ENCODE results near the gene ZYX. TPM values are rescaled to one million over a fixed set of nuclear protein-coding genes. Genes with fewer than 3 reads are reported as not detected.

ZYX gene
- total and polyA plus RNA-seq, 9 of the 15 experiments (the other 6 are each of a cell fraction or from before 2014, with no cell fraction given), result 1.8 to 130 (median 15.7) TPM

DNA sequence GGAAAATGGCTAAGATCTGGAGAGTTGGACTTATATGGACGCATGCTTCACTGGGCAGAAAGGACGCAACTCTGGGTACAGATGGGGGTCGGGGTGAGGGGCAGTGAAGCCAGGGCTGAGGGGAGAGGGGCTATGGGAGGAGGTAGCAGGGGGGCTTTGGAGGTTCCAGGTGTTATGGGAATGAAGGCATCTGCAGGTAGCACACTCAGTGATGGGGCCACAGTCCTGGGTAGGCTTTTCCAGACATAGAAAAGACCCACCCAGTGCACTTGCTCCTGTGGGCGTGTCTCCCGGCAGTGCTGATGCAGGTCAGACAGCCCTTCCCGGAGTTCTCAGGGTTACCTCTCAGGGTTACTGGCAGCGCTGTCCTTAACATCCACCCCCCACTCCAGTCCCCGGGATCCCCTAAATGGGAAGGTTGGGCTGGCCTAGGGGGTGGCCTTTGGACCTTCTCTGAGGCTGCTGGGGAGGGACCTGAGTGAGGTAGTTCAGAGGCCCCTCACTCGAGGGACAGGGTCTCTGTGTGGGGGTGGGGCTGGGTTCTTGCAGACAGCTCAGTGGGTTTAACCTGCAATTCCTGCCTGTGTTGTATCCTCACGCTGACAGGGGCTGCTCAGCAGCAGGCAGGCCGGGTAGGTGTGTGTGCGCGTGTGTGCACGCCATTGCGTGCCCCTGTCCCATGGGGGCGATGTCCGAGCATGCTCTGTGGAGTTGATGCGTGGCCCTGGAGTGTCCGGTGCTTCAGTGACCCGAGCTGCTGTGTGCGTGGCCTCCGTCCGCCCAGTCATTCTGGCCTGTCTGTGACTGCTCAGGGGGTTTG lies 6.2 kb downstream of the ZYX start:
- Histone ChIP-seq H3K36me3 (ENCODE audit: control insufficient read depth, insufficient read depth, low read length) (peaks cover 82% of the 10 kb centered on the region; the same call in 2 of the 3 replicates), H3K9ac (ENCODE audit: insufficient read depth in 1 of 2, low read depth in 2 of 2, low read length in 2 of 2) (peak overlapping the region in 1 of 2 experiments; percentile 22; a peak in 1 of 4 replicates), H3K79me2 (ENCODE audit: control insufficient read depth, insufficient read depth, low read length) (peaks cover 1% of the 10 kb centered on the region), H2AFZ (ENCODE audit: low read depth, low read length) (no peak overlapping the region), H3K4me3 (no peak overlapping the region), H3K27ac (ENCODE audit: extremely low read depth, low read depth, low read length) (no peak overlapping the region), H3K9me3 (replicated peaks; ENCODE audit: control insufficient read depth, insufficient read depth, low read depth, low read length) (no peaks in the 10 kb centered on the region), H3K27me3 (ENCODE audit: control insufficient read depth in 2 of 2, insufficient read depth in 2 of 2, low read length in 2 of 2) (no peaks in the 10 kb centered on the region), H3K4me2 (ENCODE audit: insufficient read depth, low read length) (no peak overlapping the region), H4K20me1 (replicated peaks; ENCODE audit: control insufficient read depth, insufficient read depth, low read length) (peaks cover 22% of the 10 kb centered on the region), H3K4me1 (replicated peaks in 1 of 2; ENCODE audit: control insufficient read depth in 2 of 2, insufficient read depth in 2 of 2, low read length in 2 of 2) (peaks cover 11 to 35% of the 10 kb centered on the region in 2 experiments; a peak in 4 of 5 replicates), H3K9me1 (ENCODE audit: control insufficient read depth, insufficient read depth, low read length) (peaks cover 18% of the 10 kb centered on the region)
- 82% methylated on average over 22 of the region's 23 CpGs for WGBS (ENCODE audit: insufficient coverage, low coverage, missing lambda C conversion rate)
- CTCF ChIA-PET (ENCODE audit: low intra/inter-chr PET ratio), result no interaction called here
- peak; percentile 42 to 55 (median 54) for DNase-seq (ENCODE audit: extremely low read depth in 1 of 4, low spot score in 3 of 4)
- POLR2A ChIA-PET, result interaction anchor here (0.6 to 9.7 kb wide), 3 partner anchors 8 to 24 kb away, joined by 3 to 131 read pairs (median 4); partner anchors contain the start of gene EPHA1
- no peak for FAIRE-seq
- no TSS peak for BruUV-seq (replicated peaks)
- in situ Hi-C loops (cut with MboI), result no loop called here
- intact Hi-C loops (cut with micrococcal nuclease), result no loop called here
- peak; percentile 66 for ATAC-seq
- TF ChIP-seq MBD1 (CRISPR knock-in tag; IDR thresholded peaks at IDR 0.05) (no peak), FOXJ2 (tag; IDR thresholded peaks at IDR 0.05) (no peak), XRCC3 (IDR thresholded peaks at IDR 0.05) (no peak), CEBPZ (IDR thresholded peaks at IDR 0.05; ENCODE audit: borderline replicate concordance, low read depth, low read length) (no peak), ZC3H8 (IDR thresholded peaks at IDR 0.05) (no peak), ZFX (CRISPR knock-in tag; IDR thresholded peaks at IDR 0.05) (no peak), BCL6 (CRISPR knock-in tag; IDR thresholded peaks at IDR 0.05) (no peak), RBFOX2 (IDR thresholded peaks at IDR 0.05; ENCODE audit: low read depth, low read length) (peak; percentile 77), ZBTB26 (CRISPR knock-in tag; IDR thresholded peaks at IDR 0.05) (no peak), CEBPG (CRISPR knock-in tag; IDR thresholded peaks at IDR 0.05) (no peak), CEBPG (tag; conservative IDR thresholded peaks at IDR 0.05 in 1 of 2, IDR thresholded peaks at IDR 0.05 in 1 of 2) (no peak), SIN3B (IDR thresholded peaks at IDR 0.05; ENCODE audit: low read depth) (no peak), NFRKB (IDR thresholded peaks at IDR 0.05; ENCODE audit: low read depth) (no peak)
- TF ChIP-seq, protein P1, sequence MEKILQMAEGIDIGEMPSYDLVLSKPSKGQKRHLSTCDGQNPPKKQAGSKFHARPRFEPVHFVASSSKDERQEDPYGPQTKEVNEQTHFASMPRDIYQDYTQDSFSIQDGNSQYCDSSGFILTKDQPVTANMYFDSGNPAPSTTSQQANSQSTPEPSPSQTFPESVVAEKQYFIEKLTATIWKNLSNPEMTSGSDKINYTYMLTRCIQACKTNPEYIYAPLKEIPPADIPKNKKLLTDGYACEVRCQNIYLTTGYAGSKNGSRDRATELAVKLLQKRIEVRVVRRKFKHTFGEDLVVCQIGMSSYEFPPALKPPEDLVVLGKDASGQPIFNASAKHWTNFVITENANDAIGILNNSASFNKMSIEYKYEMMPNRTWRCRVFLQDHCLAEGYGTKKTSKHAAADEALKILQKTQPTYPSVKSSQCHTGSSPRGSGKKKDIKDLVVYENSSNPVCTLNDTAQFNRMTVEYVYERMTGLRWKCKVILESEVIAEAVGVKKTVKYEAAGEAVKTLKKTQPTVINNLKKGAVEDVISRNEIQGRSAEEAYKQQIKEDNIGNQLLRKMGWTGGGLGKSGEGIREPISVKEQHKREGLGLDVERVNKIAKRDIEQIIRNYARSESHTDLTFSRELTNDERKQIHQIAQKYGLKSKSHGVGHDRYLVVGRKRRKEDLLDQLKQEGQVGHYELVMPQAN (IDR thresholded peaks at IDR 0.05; ENCODE audit: borderline replicate concordance), result no peak

All from K562 (cell line).